BE2C (cell line): ENCODE measurements around the gene GCH1.
"Not testable (repeated sequence)": the region's sequence is repeated elsewhere in the genome, so short reads cannot be mapped to it uniquely, and the experiment has no call there.

Experiments used
- DNase-seq: peaks from one replicate; pipeline ENCODE4 v3.0.0-alpha.2; 2020
- H3K27me3 ChIP-seq: fragments of 250-450 bp; sonication (Bioruptor Pico); 2 replicates; pipeline ENCODE4 v1.5.1; 2020; ENCODE audit warnings: mild to moderate bottlenecking
- H3K36me3 ChIP-seq: fragments of 250-450 bp; sonication (Bioruptor Pico); 2 replicates; pipeline ENCODE4 v1.5.1; 2020; ENCODE audit warnings: mild to moderate bottlenecking
- H3K4me1 ChIP-seq: fragments of 250-450 bp; sonication (Bioruptor Pico); 2 replicates; pipeline ENCODE4 v1.5.1; 2020
- H3K4me3 ChIP-seq: 2 replicates; pipeline ENCODE4 v1.5.1; 2011; ENCODE audit warnings: low read depth, low read length
- H3K9me3 ChIP-seq: fragments of 250-450 bp; sonication (Bioruptor Pico); 2 replicates; pipeline ENCODE4 v1.5.1; 2020
- TF ChIP-seq, protein P1 (sequence below): IDR thresholded peaks from 2 replicates; pipeline ENCODE4 v1.5.1; 2012; ENCODE audit warnings: mild to moderate bottlenecking, low read depth, low read length

GCH1 gene

DNA sequence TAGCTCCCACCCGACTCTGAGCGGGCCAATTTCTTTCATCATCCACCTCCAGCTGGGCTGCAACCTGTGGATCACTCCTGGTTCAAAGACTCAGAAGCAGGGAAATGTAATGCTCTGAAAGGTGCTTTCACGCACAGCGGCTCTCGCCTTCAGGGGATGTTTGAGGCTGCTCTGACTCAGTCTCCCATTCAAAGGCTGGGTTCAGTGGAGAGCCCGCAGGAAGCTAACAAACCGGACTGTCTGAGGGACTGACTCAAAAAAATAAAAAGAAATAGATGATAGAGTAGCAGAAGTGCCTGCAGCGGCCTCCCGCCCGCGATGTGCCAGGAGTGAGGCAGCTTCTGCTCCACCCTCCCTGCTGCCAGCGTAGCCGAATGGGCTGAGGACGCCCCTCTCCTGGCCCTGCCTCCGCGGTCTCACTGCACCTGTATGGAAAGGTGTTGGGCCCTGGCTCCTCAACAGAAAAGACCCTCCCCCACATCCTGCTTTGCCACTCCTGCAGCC, 98.0 kb downstream of the GCH1 start:
- Histone ChIP-seq H3K4me1 (peaks cover 14% of the 10 kb centered on the region; the same call in 1 of the 2 replicates), H3K27me3 (no peaks in the 10 kb centered on the region), H3K36me3 (no peaks in the 10 kb centered on the region), H3K9me3 (no peaks in the 10 kb centered on the region), H3K4me3 (no peak overlapping the region)
- TF ChIP-seq, protein P1, sequence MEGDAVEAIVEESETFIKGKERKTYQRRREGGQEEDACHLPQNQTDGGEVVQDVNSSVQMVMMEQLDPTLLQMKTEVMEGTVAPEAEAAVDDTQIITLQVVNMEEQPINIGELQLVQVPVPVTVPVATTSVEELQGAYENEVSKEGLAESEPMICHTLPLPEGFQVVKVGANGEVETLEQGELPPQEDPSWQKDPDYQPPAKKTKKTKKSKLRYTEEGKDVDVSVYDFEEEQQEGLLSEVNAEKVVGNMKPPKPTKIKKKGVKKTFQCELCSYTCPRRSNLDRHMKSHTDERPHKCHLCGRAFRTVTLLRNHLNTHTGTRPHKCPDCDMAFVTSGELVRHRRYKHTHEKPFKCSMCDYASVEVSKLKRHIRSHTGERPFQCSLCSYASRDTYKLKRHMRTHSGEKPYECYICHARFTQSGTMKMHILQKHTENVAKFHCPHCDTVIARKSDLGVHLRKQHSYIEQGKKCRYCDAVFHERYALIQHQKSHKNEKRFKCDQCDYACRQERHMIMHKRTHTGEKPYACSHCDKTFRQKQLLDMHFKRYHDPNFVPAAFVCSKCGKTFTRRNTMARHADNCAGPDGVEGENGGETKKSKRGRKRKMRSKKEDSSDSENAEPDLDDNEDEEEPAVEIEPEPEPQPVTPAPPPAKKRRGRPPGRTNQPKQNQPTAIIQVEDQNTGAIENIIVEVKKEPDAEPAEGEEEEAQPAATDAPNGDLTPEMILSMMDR, result no peak
- no peak for DNase-seq

DNA sequence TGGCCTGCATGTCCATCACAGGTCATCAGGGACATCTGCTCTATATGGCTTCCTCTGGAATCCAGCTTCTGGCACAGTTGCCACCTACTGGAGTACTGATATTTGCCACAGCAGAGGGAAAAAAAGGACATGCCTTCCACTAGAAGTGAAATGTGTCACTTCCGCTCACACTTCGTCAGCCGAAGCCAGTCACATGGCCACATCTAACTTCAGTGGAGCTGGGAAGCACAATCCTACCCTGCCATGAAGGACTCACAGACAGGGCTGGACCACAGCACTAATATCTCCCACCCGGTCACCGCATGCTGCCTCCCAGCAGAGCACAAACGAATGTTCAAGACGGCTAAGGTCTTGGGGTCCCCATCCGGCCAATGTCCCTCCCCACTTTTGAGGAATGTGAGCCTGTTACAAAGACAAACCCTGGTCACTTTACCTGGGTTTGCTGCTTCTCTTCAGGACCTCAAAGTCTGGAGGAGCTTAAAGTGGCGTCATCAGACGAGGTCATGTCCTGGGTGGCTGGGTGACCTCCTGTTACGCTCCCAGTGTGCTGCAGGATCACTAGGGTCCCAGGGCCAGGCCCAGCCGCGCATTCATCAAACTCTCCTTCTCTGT, 98.6 kb downstream of the GCH1 start:
- Histone ChIP-seq H3K27me3 (no peaks in the 10 kb centered on the region), H3K9me3 (no peaks in the 10 kb centered on the region), H3K4me1 (peaks cover 14% of the 10 kb centered on the region; the same call in 1 of the 2 replicates), H3K4me3 (no peak overlapping the region), H3K36me3 (no peaks in the 10 kb centered on the region)
- TF ChIP-seq, protein P1, result no peak
- no peak for DNase-seq

GRCh38 chr14:54803396-54803795, 99.2 kb downstream of the GCH1 start:
- peaks cover 11% of the 10 kb centered on the region; the same call in 1 of the 2 replicates for H3K4me1 ChIP-seq
- TF ChIP-seq, protein P1, result no peak
- no peaks in the 10 kb centered on the region for H3K27me3 ChIP-seq
- no peaks in the 10 kb centered on the region for H3K9me3 ChIP-seq
- no peak for DNase-seq
- H3K36me3 ChIP-seq, result no peaks in the 10 kb centered on the region
- no peak overlapping the region for H3K4me3 ChIP-seq

- not testable (repeated sequence) for H3K9me3 ChIP-seq, DNase-seq, H3K4me3 ChIP-seq, H3K36me3 ChIP-seq, H3K4me1 ChIP-seq, H3K27me3 ChIP-seq
Measured at GRCh38 chr14:54801482-54801881, 101.1 kb downstream of the GCH1 start.

- no peaks in the 10 kb centered on the region for H3K4me1 ChIP-seq
- no peaks in the 10 kb centered on the region for H3K36me3 ChIP-seq
- H3K4me3 ChIP-seq, result no peak overlapping the region
- TF ChIP-seq, protein P1, result no peak
- H3K27me3 ChIP-seq, result no peaks in the 10 kb centered on the region
- H3K9me3 ChIP-seq, result no peaks in the 10 kb centered on the region; the same call in none of the 2 replicates
- no peak for DNase-seq
Measured at GRCh38 chr14:54798465-54799124, 104.0 kb downstream of the GCH1 start.

GRCh38 chr14:54797986-54798385, 104.6 kb downstream of the GCH1 start:
- Histone ChIP-seq H3K4me1 (no peaks in the 10 kb centered on the region), H3K9me3 (no peaks in the 10 kb centered on the region; the same call in none of the 2 replicates), H3K4me3 (no peak overlapping the region), H3K27me3 (no peaks in the 10 kb centered on the region), H3K36me3 (no peaks in the 10 kb centered on the region)
- no peak for DNase-seq
- TF ChIP-seq, protein P1, result no peak
